Esophagus muscularis mucosa (tissue), 3 donors: ENCODE measurements around the gene CD19.

Experiments
- CTCF ChIP-seq, 3 experiments: fragments of 200-600 bp in 2 of 3; fragments of 450-650 bp in 1 of 3; sonication (generic) in 2 of 3; IDR thresholded peaks; one replicate each; pipeline ENCODE4 v1.5.1; 2017 to 2019; ENCODE audit warnings: antibody characterized with exemption in 3 of 3, mild to moderate bottlenecking in 2 of 3, moderate library complexity in 1 of 3
- POLR2A ChIP-seq: fragments of 450-650 bp; IDR thresholded peaks from one replicate; pipeline ENCODE4 v1.6.1; 2017; ENCODE audit warnings: antibody characterized with exemption, moderate library complexity, mild to moderate bottlenecking, low read depth

- TF ChIP-seq POLR2A: no peak
- TF ChIP-seq CTCF (IDR thresholded peaks at IDR 0.05): no peak
Measured at GRCh38 chr16:28943281-28943680, 11.5 kb downstream of the CD19 start.
